ENCODE results near the gene TBRG1.

- TF ChIP-seq MYC (IDR thresholded peaks at IDR 0.05; ENCODE audit: low read depth, low read length) = no peak
- no peak for TF ChIP-seq POLR2A (IDR thresholded peaks at IDR 0.05; ENCODE audit: extremely low read depth, insufficient read length)
- TF ChIP-seq, protein P1, sequence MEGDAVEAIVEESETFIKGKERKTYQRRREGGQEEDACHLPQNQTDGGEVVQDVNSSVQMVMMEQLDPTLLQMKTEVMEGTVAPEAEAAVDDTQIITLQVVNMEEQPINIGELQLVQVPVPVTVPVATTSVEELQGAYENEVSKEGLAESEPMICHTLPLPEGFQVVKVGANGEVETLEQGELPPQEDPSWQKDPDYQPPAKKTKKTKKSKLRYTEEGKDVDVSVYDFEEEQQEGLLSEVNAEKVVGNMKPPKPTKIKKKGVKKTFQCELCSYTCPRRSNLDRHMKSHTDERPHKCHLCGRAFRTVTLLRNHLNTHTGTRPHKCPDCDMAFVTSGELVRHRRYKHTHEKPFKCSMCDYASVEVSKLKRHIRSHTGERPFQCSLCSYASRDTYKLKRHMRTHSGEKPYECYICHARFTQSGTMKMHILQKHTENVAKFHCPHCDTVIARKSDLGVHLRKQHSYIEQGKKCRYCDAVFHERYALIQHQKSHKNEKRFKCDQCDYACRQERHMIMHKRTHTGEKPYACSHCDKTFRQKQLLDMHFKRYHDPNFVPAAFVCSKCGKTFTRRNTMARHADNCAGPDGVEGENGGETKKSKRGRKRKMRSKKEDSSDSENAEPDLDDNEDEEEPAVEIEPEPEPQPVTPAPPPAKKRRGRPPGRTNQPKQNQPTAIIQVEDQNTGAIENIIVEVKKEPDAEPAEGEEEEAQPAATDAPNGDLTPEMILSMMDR (IDR thresholded peaks at IDR 0.05; ENCODE audit: low read depth, low read length) = no peak
Measured at GRCh38 chr11:124639186-124639585, 16.5 kb downstream of the TBRG1 start.

All from NB4 (cell line).